K562 (cell line): ENCODE measurements around the gene PGPEP1. TPM values are rescaled to one million over a fixed set of nuclear protein-coding genes. Genes with fewer than 3 reads are reported as not detected.
A peak's percentile ranks its signal among the peaks of the same experiment; 100 is the strongest.

Experiments used
- ATAC-seq: fragments of 200-7000 bp; cut with Tn5 transposase; 3 replicates; pipeline ENCODE4 v1.9.1; 2020; ENCODE audit warnings: moderate library complexity
- BruUV-seq: library from RNA; stranded (reverse); fragments of 400-500 nt; replicated peaks from 2 replicates; lab custom pipeline; 2021; lab: Mats Ljungman, UMichigan
- CTCF ChIA-PET: fragments of 300-600 bp; formaldehyde crosslinking; extraction: SDS; loops from one replicate; lab custom pipeline; 2021; ENCODE audit warnings: low intra/inter-chr PET ratio; lab: Yijun Ruan, JAX
- POLR2A ChIA-PET: fragments of 300-600, 350-650 bp; sonication (Branson Sonifier 250); formaldehyde crosslinking; extraction: SDS; loops from one replicate; lab custom pipeline; 2021; ENCODE audit warnings: antibody characterized with exemption, inconsistent platforms; lab: Yijun Ruan, JAX
- DNase-seq, 4 experiments: peaks; one replicate each; pipeline versions ENCODE4 v3.0.0 to v3.0.0-alpha.2; 2011 to 2018; ENCODE audit warnings: low spot score in 3 of 4, mixed read lengths in 3 of 4; ENCODE audit errors: extremely low read depth in 1 of 4
- FAIRE-seq: peaks from 2 replicates; lab custom pipeline; 2011; peaks lifted over from hg19 to GRCh38; lab: Jason Lieb, UNC
- H2AFZ ChIP-seq: 2 replicates; pipeline ENCODE4 v1.6.0; 2011; ENCODE audit warnings: low read depth, low read length, control low read depth, inconsistent platforms
- H3K27ac ChIP-seq: fragments of 200-600 bp; 3 replicates; pipeline ENCODE4 v1.8.0; 2011; ENCODE audit warnings: low read depth, mild to moderate bottlenecking, control low read depth, inconsistent platforms, low read length, moderate library complexity, mixed read lengths; ENCODE audit errors: extremely low read depth
- H3K27me3 ChIP-seq, 2 experiments: fragments of 300-600 bp in 1 of 2; 2 replicates in 1 of 2; 3 replicates in 1 of 2; pipeline versions ENCODE4 v1.6.0 to v1.8.0; 2011; ENCODE audit warnings: inconsistent platforms in 2 of 2, low read length in 2 of 2, mild to moderate bottlenecking in 1 of 2, mixed read lengths in 1 of 2, moderate library complexity in 1 of 2; ENCODE audit not compliant: control insufficient read depth in 2 of 2, insufficient read depth in 2 of 2
- H3K36me3 ChIP-seq: fragments of 300-600 bp; 3 replicates; pipeline ENCODE4 v1.8.0; 2011; ENCODE audit warnings: mild to moderate bottlenecking, low read length, inconsistent platforms; ENCODE audit not compliant: control insufficient read depth, insufficient read depth
- H3K4me1 ChIP-seq, 2 experiments: fragments of 200-600 bp in 1 of 2; replicated peaks in 1 of 2; 2 replicates in 1 of 2; 3 replicates in 1 of 2; pipeline versions ENCODE4 v1.5.1 to v1.8.0; 2011; ENCODE audit warnings: inconsistent platforms in 2 of 2, low read length in 2 of 2, mild to moderate bottlenecking in 1 of 2, mixed read lengths in 1 of 2, moderate library complexity in 1 of 2; ENCODE audit not compliant: control insufficient read depth in 2 of 2, insufficient read depth in 2 of 2
- H3K4me2 ChIP-seq: 2 replicates; pipeline ENCODE4 v1.6.1; 2011; ENCODE audit warnings: low read length, control low read depth, inconsistent platforms, mixed read lengths; ENCODE audit not compliant: insufficient read depth
- H3K4me3 ChIP-seq: fragments of 200-600 bp; sonication (generic), shearing (Covaris generic); 2 replicates; pipeline ENCODE4 v1.5.1; 2016; ENCODE audit warnings: control low read depth, inconsistent platforms
- H3K79me2 ChIP-seq: fragments of 200-600 bp; 3 replicates; pipeline ENCODE4 v1.8.0; 2011; ENCODE audit warnings: low read length, inconsistent platforms; ENCODE audit not compliant: control insufficient read depth, insufficient read depth
- H3K9ac ChIP-seq, 2 experiments: 2 replicates each; pipeline versions ENCODE4 v1.6.0 to v1.6.1; 2011; ENCODE audit warnings: low read depth in 2 of 2, low read length in 2 of 2, control low read depth in 1 of 2, inconsistent platforms in 1 of 2, mild to moderate bottlenecking in 1 of 2, mixed read lengths in 1 of 2; ENCODE audit not compliant: insufficient read depth in 1 of 2
- H3K9me1 ChIP-seq: one replicate; pipeline ENCODE4 v1.6.0; 2011; ENCODE audit warnings: inconsistent platforms, mild to moderate bottlenecking, low read length, moderate library complexity; ENCODE audit not compliant: control insufficient read depth, insufficient read depth
- H3K9me3 ChIP-seq: replicated peaks from 2 replicates; pipeline ENCODE4 v1.5.1; 2011; ENCODE audit warnings: low read depth, low read length, inconsistent platforms; ENCODE audit not compliant: control insufficient read depth, insufficient read depth
- H4K20me1 ChIP-seq: replicated peaks from 2 replicates; pipeline ENCODE4 v1.6.1; 2011; ENCODE audit warnings: low read length, inconsistent platforms, mixed read lengths; ENCODE audit not compliant: control insufficient read depth, insufficient read depth
- CSDE1 ChIP-seq, 2 experiments: fragments of 450-650 bp; IDR thresholded peaks; 2 replicates each; pipeline ENCODE4 v1.6.1; 2016; ENCODE audit warnings: mild to moderate bottlenecking in 1 of 2
- HDAC6 ChIP-seq: IDR thresholded peaks from 2 replicates; pipeline ENCODE4 v1.6.1; 2012; ENCODE audit warnings: low read depth, mild to moderate bottlenecking, control low read depth, inconsistent platforms, low read length, moderate library complexity
- HOXB6 ChIP-seq: fragments of 250-450 bp; sonication (Bioruptor Pico); IDR thresholded peaks from 2 replicates; pipeline ENCODE4 v1.5.1; 2022; ENCODE audit warnings: mild to moderate bottlenecking, borderline replicate concordance
- LARP7 ChIP-seq: fragments of 450-650 bp; IDR thresholded peaks from 2 replicates; pipeline ENCODE4 v1.6.1; 2016
- MCM2 ChIP-seq: fragments of 450-650 bp; IDR thresholded peaks from 2 replicates; pipeline ENCODE4 v1.6.1; 2017; ENCODE audit warnings: low read depth, mild to moderate bottlenecking
- NR2C2 ChIP-seq, 2 experiments: fragments of 200-800 bp in 1 of 2; sonication (Bioruptor generic) in 1 of 2; sonication (generic) in 1 of 2; formaldehyde crosslinking in 1 of 2; IDR thresholded peaks; 2 replicates each; pipeline versions ENCODE4 v1.6.1 to v1.8.0; 2016 to 2022; ENCODE audit warnings: mild to moderate bottlenecking in 1 of 2, missing compliant biosample characterization in 1 of 2, missing genetic modification characterization in 1 of 2, missing genetic modification reagents in 1 of 2
- RBFOX2 ChIP-seq: fragments of 200-400 bp; formaldehyde crosslinking; IDR thresholded peaks from 2 replicates; pipeline ENCODE4 v1.6.1; 2017; ENCODE audit warnings: low read depth, mild to moderate bottlenecking, low read length, moderate library complexity
- SAFB ChIP-seq: fragments of 200-400 bp; formaldehyde crosslinking; IDR thresholded peaks from 2 replicates; pipeline ENCODE4 v1.6.1; 2017; ENCODE audit warnings: low read depth, low read length, borderline replicate concordance
- ZBTB17 ChIP-seq: fragments of 450-650 bp; formaldehyde crosslinking; IDR thresholded peaks from 2 replicates; pipeline ENCODE4 v1.4.0; 2020; ENCODE audit warnings: mild to moderate bottlenecking
- ZZZ3 ChIP-seq: fragments of 450-650 bp; IDR thresholded peaks from 2 replicates; pipeline ENCODE4 v1.6.1; 2016; ENCODE audit warnings: antibody characterized with exemption, mild to moderate bottlenecking, moderate library complexity
- WGBS: fragments of 100-300 bp; shearing (Covaris generic); methylation state at CpG from one replicate; pipeline ENCODE4 v1.1.6; 2016; ENCODE audit warnings: low coverage, mixed read lengths; ENCODE audit not compliant: insufficient coverage; ENCODE audit errors: missing lambda C conversion rate; 5-methylcytosine and 5-hydroxymethylcytosine counted together
- in situ Hi-C: fragments of 300-500 bp; cut with MboI; formaldehyde crosslinking; loops from 4 replicates; pipeline ENCODE4 v1.15.0; 2018; ENCODE audit warnings: inconsistent platforms, mixed read lengths
- intact Hi-C: fragments of 100-400 bp; cut with micrococcal nuclease; formaldehyde crosslinking; loops from 2 replicates; pipeline ENCODE4 v1.14.2; 2022
- polyA plus RNA-seq, 8 experiments: library from polyadenylated mRNA; depleted of rRNA in 4 of 8; stranded (reverse) in 5 of 8; unstranded in 3 of 8; fragments of >200 nt; fragmentation: Nextera tagmentation in 2 of 8; fragmentation: Illumina TruSeq in 1 of 8; extraction: Ambion mirVana in 2 of 8; extraction: Trizol in 1 of 8; gene quantifications; 2 replicates each; pipeline versions ENCODE4 v1.2.1 to v1.2.3, GENCODE V29; 2011 to 2014; ENCODE audit warnings: inconsistent platforms in 1 of 8, missing spikeins in 1 of 8
- total RNA-seq, 7 experiments: library from RNA; depleted of rRNA in 6 of 7; stranded (reverse); fragments of >200 nt in 6 of 7; fragmentation: Illumina TruSeq in 2 of 7; extraction: Trizol in 2 of 7; gene quantifications; 2 replicates each; pipeline versions ENCODE4 v1.2.1 to v1.2.3, GENCODE V29; 2011 to 2021; ENCODE audit warnings: low replicate concordance in 1 of 7
- TF ChIP-seq, protein P1 (sequence below): sonication (generic); formaldehyde crosslinking; IDR thresholded peaks from 2 replicates; pipeline ENCODE4 v1.8.1; 2022; ENCODE audit warnings: missing genetic modification reagents
- TF ChIP-seq, protein P2 (sequence below): fragments of 450-650 bp; IDR thresholded peaks from 2 replicates; pipeline ENCODE4 v1.6.1; 2016
- TF ChIP-seq, protein P3 (sequence below): fragments of 250-450 bp; sonication (Bioruptor Pico); IDR thresholded peaks from 2 replicates; pipeline ENCODE4 v1.5.0; 2022; ENCODE audit warnings: mild to moderate bottlenecking
- TF ChIP-seq, protein P4 (sequence below): fragments of 450-650 bp; IDR thresholded peaks from 2 replicates; pipeline ENCODE4 v1.7.0; 2016; ENCODE audit warnings: borderline replicate concordance
- TF ChIP-seq, protein P5 (sequence below): IDR thresholded peaks from 2 replicates; pipeline ENCODE4 v1.6.1; 2016; ENCODE audit warnings: missing genetic modification characterization, missing compliant biosample characterization

PGPEP1 gene
- total and polyA plus RNA-seq, 9 of the 15 experiments (the other 6 are each of a cell fraction or from before 2014, with no cell fraction given), result 10.0 to 69.6 (median 33.5) TPM

DNA sequence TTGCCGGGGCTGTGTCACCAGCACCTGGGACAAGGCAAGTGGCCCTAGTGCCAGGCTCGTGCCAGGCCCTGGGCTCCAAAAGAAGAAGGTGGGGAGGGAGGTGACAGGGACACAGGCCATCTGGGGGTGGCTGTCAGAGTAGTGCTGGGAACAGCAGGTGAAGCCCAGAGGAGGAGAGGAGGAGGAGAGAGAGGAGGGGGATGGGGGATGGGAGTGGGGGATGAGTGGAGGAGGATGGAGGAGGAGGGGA lies 36.3 kb upstream of the PGPEP1 start:
- WGBS, result 10% methylated on average over 2 of the region's 2 CpGs
- ChIA-PET CTCF (no interaction called here), POLR2A (interaction anchor here (0.9 to 5.5 kb wide), 9 partner anchors 11 to 87 kb away, joined by 3 to 79 read pairs (median 6); partner anchors contain the start of genes GDF15, JUND and LSM4)
- in situ Hi-C loops, result no loop called here
- Histone ChIP-seq H3K9ac (peak overlapping the region; percentile 42 to 92; a peak in 3 of 4 replicates), H3K27ac (peak overlapping the region; percentile 81), H3K4me1 (peaks cover 30 to 71% of the 10 kb centered on the region in 2 experiments), H4K20me1 (no peaks in the 10 kb centered on the region), H3K9me1 (no peaks in the 10 kb centered on the region), H3K79me2 (no peaks in the 10 kb centered on the region; the same call in 2 of the 3 replicates), H3K4me3 (peak overlapping the region; percentile 28), H3K36me3 (peaks cover 34% of the 10 kb centered on the region; the same call in 1 of the 3 replicates), H3K9me3 (no peaks in the 10 kb centered on the region), H2AFZ (no peak overlapping the region), H3K4me2 (peak overlapping the region; percentile 67; the same call in 1 of the 2 replicates), H3K27me3 (no peaks in the 10 kb centered on the region)
- DNase-seq (no peak), ATAC-seq (peak; percentile 31; the same call in 2 of the 3 replicates), FAIRE-seq (no peak)
- intact Hi-C loops, result loop anchor here (2.0 kb wide), 1 partner anchor 23 kb away; the partner anchor contains the start of gene JUND
- no TSS peak for BruUV-seq
- TF ChIP-seq CSDE1 (IDR thresholded peaks at IDR 0.05) (no peak), LARP7 (peak; percentile 74; the same call in 1 of the 2 replicates), HOXB6 (CRISPR knock-in tag) (no peak), SAFB (no peak), MCM2 (no peak), ZZZ3 (no peak), NR2C2 (CRISPR knock-in tag; IDR thresholded peaks at IDR 0.05) (no peak), NR2C2 (tag; IDR thresholded peaks at IDR 0.05) (0 out of 2 replicates have a peak, but pooled peaks have one; percentile 9), RBFOX2 (no peak), HDAC6 (no peak), ZBTB17 (CRISPR knock-in tag) (no peak)
- TF ChIP-seq, protein P1, sequence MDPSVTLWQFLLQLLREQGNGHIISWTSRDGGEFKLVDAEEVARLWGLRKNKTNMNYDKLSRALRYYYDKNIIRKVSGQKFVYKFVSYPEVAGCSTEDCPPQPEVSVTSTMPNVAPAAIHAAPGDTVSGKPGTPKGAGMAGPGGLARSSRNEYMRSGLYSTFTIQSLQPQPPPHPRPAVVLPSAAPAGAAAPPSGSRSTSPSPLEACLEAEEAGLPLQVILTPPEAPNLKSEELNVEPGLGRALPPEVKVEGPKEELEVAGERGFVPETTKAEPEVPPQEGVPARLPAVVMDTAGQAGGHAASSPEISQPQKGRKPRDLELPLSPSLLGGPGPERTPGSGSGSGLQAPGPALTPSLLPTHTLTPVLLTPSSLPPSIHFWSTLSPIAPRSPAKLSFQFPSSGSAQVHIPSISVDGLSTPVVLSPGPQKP (CRISPR knock-in tag), result no peak
- TF ChIP-seq, protein P2, sequence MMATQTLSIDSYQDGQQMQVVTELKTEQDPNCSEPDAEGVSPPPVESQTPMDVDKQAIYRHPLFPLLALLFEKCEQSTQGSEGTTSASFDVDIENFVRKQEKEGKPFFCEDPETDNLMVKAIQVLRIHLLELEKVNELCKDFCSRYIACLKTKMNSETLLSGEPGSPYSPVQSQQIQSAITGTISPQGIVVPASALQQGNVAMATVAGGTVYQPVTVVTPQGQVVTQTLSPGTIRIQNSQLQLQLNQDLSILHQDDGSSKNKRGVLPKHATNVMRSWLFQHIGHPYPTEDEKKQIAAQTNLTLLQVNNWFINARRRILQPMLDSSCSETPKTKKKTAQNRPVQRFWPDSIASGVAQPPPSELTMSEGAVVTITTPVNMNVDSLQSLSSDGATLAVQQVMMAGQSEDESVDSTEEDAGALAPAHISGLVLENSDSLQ, result peak; percentile 20; the same call in 1 of the 2 replicates
- TF ChIP-seq, protein P3, sequence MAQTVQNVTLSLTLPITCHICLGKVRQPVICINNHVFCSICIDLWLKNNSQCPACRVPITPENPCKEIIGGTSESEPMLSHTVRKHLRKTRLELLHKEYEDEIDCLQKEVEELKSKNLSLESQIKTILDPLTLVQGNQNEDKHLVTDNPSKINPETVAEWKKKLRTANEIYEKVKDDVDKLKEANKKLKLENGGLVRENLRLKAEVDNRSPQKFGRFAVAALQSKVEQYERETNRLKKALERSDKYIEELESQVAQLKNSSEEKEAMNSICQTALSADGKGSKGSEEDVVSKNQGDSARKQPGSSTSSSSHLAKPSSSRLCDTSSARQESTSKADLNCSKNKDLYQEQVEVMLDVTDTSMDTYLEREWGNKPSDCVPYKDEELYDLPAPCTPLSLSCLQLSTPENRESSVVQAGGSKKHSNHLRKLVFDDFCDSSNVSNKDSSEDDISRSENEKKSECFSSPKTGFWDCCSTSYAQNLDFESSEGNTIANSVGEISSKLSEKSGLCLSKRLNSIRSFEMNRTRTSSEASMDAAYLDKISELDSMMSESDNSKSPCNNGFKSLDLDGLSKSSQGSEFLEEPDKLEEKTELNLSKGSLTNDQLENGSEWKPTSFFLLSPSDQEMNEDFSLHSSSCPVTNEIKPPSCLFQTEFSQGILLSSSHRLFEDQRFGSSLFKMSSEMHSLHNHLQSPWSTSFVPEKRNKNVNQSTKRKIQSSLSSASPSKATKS (CRISPR knock-in tag), result no peak
- TF ChIP-seq, protein P4, sequence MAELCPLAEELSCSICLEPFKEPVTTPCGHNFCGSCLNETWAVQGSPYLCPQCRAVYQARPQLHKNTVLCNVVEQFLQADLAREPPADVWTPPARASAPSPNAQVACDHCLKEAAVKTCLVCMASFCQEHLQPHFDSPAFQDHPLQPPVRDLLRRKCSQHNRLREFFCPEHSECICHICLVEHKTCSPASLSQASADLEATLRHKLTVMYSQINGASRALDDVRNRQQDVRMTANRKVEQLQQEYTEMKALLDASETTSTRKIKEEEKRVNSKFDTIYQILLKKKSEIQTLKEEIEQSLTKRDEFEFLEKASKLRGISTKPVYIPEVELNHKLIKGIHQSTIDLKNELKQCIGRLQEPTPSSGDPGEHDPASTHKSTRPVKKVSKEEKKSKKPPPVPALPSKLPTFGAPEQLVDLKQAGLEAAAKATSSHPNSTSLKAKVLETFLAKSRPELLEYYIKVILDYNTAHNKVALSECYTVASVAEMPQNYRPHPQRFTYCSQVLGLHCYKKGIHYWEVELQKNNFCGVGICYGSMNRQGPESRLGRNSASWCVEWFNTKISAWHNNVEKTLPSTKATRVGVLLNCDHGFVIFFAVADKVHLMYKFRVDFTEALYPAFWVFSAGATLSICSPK, result no peak
- TF ChIP-seq, protein P5, sequence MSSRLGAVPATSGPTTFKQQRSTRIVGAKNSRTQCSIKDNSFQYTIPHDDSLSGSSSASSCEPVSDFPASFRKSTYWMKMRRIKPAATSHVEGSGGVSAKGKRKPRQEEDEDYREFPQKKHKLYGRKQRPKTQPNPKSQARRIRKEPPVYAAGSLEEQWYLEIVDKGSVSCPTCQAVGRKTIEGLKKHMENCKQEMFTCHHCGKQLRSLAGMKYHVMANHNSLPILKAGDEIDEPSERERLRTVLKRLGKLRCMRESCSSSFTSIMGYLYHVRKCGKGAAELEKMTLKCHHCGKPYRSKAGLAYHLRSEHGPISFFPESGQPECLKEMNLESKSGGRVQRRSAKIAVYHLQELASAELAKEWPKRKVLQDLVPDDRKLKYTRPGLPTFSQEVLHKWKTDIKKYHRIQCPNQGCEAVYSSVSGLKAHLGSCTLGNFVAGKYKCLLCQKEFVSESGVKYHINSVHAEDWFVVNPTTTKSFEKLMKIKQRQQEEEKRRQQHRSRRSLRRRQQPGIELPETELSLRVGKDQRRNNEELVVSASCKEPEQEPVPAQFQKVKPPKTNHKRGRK (tag), result 0 out of 2 replicates have a peak, but pooled peaks have one; percentile 13
